KBM-7 (cell line): Measurements from ENCODE around the gene USP10.

Experiments used
- DNase-seq: peaks from one replicate; pipeline ENCODE4 v3.0.0-alpha.2; 2015
- in situ Hi-C: fragments of 300-500 bp; cut with MboI; formaldehyde crosslinking; loops from 2 replicates; pipeline ENCODE4 v1.14.3; 2020; ENCODE audit warnings: low sequenced_read_pairs, low pct_unique_long_range_greater_than_20kb, mixed read lengths

The USP10 gene

GRCh38 chr16:84823484-84823883, 123.7 kb downstream of the USP10 start:
- DNase-seq: no peak
- in situ Hi-C loops: no loop called here

- DNase-seq: no peak
- in situ Hi-C loops: no loop called here
Measured at GRCh38 chr16:84823926-84824325, 124.1 kb downstream of the USP10 start.

DNA sequence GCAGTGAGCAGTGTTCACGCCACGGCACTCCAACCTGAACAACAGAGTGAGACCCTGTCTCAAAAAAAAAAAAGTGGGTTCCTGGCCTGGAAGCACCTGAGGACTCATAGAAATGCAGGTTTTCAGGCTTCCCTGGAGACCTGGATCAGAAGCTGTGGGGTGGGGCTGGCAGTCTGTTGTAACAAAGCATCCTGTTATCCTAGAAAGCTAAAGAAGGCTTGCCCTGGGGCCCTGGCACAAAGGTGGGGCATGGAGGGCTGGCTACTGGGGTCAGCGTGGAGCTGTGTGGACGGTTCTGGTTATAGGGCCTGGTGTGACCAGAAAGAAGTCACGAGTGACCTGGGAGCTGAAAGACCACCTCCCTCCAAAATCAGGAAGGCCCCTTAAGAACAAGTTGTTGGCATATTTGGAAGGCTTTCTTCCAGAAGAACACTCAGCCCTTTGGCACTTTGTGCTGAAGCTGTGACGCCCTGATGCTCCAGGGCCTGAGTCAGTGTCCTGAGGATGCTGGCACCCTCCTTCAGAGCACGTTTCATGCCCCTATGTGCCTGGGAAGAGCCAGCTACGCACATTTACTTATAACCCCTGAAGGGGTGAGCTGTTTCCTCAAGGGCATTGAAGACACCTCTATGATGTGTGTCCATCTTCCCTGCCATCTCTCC, 126.2 kb downstream of the USP10 start:
- no peak for DNase-seq
- in situ Hi-C loops: no loop called here

- in situ Hi-C loops: no loop called here
Measured at GRCh38 chr16:84826558-84826941, 126.8 kb downstream of the USP10 start.

GRCh38 chr16:84827131-84827574, 127.4 kb downstream of the USP10 start:
- in situ Hi-C loops: no loop called here
- DNase-seq: no peak

More at GRCh38 chr16:84826558-84826941, 126.8 kb downstream of the USP10 start:
- no peak for DNase-seq

- in situ Hi-C loops: no loop called here
Measured at GRCh38 chr16:84827897-84828296, 128.1 kb downstream of the USP10 start.

DNA sequence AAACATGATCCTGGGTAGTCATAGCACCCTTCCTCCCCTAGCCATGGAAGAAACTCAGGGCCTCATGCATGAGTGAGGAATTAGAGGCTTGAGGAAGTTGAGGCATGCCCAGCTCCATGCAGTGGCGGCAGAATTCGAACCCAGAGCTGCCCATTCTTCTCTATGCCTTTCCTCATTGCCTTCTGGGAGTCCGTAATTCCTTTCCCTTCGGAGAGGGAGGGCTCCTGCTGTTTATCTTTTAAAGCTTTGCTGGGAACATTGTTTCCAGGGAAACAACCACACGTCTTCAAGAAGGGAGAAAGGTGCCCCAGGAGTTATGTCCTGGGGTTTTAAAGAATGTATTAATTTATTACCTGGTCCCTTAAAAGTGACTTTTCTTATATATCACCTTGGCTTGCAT, 128.5 kb downstream of the USP10 start:
- in situ Hi-C loops: no loop called here

More at GRCh38 chr16:84827897-84828296, 128.1 kb downstream of the USP10 start:
- DNase-seq: no peak

More for the DNA sequence above, 128.5 kb downstream of the USP10 start:
- DNase-seq: no peak
